Kidney epithelial cell (primary cell): ENCODE results near the gene SIRT5. TPM values are rescaled to one million over a fixed set of nuclear protein-coding genes. Genes with fewer than 3 reads are reported as not detected.

Source experiments
- DNase-seq: peaks from one replicate; pipeline ENCODE4 v3.0.0-alpha.2; 2010; ENCODE audit warnings: low read depth
- H3K27me3 ChIP-seq: 2 replicates; pipeline ENCODE4 v1.6.0; 2011; ENCODE audit warnings: low read length; ENCODE audit not compliant: control insufficient read depth, insufficient read depth
- H3K36me3 ChIP-seq: 2 replicates; pipeline ENCODE4 v1.5.1; 2011; ENCODE audit warnings: low read length; ENCODE audit not compliant: control insufficient read depth, insufficient read depth
- H3K4me3 ChIP-seq: 2 replicates; pipeline ENCODE4 v1.5.1; 2011; ENCODE audit warnings: low read depth, mild to moderate bottlenecking, control low read depth, low read length
- total RNA-seq: library from RNA; depleted of rRNA; stranded (reverse); fragments of >200 nt; gene quantifications from 2 replicates; pipeline ENCODE4 v1.2.3, GENCODE V29; 2015
- TF ChIP-seq, protein P1 (sequence below): IDR thresholded peaks from 2 replicates; pipeline ENCODE4 v1.5.1; 2011; ENCODE audit warnings: mild to moderate bottlenecking, moderate library complexity, low read length, control low read depth, inconsistent platforms; ENCODE audit not compliant: insufficient read depth, poor library complexity, severe bottlenecking

SIRT5 gene
- total RNA-seq, 1 donor from 2014 or later = 11.9 TPM

DNA sequence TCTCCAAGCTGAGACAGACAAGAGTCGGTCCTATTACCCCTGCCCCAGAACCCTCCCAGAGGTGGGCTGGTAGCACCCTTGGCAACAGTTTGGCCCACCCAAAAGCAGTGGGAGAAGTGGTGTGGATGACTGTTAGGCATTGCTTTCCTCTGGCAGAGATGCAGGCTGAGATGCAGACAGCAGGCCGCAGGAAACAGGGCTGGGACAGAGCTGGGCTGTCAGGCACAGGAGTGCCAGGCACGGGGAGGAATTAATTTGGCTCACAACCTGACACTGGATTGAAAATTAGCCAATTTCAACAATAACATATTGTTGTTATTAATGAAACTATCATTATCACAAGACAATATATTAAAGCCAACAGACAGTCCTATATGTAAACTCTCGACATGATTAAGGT lies 15.7 kb upstream of the SIRT5 start:
- no peak for DNase-seq
- TF ChIP-seq, protein P1, sequence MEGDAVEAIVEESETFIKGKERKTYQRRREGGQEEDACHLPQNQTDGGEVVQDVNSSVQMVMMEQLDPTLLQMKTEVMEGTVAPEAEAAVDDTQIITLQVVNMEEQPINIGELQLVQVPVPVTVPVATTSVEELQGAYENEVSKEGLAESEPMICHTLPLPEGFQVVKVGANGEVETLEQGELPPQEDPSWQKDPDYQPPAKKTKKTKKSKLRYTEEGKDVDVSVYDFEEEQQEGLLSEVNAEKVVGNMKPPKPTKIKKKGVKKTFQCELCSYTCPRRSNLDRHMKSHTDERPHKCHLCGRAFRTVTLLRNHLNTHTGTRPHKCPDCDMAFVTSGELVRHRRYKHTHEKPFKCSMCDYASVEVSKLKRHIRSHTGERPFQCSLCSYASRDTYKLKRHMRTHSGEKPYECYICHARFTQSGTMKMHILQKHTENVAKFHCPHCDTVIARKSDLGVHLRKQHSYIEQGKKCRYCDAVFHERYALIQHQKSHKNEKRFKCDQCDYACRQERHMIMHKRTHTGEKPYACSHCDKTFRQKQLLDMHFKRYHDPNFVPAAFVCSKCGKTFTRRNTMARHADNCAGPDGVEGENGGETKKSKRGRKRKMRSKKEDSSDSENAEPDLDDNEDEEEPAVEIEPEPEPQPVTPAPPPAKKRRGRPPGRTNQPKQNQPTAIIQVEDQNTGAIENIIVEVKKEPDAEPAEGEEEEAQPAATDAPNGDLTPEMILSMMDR = no peak
- Histone ChIP-seq H3K4me3 (no peak overlapping the region), H3K27me3 (no peaks in the 10 kb centered on the region), H3K36me3 (no peaks in the 10 kb centered on the region)

DNA sequence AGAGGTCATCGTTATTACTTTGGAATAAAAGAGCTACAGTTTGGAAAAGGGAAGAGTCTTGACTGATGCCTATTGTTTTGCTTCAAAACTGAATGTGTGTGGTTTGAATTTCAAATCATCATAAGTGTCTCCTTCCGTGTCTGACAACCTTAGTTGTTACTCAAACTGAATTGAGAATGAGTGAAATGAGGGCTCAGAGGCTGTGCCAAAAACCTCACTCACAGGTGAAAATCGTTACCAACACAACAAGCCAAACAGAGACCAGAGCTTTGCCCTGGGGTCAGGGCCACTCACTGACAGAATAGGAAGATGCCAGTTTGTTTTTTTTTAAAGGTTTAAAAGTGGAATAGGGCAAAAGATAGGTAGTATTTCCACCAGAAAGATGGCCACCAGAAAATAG lies 15.2 kb upstream of the SIRT5 start:
- H3K4me3 ChIP-seq = no peak overlapping the region
- TF ChIP-seq, protein P1 = no peak
- no peak for DNase-seq
- H3K36me3 ChIP-seq = no peaks in the 10 kb centered on the region
- no peaks in the 10 kb centered on the region for H3K27me3 ChIP-seq

DNA sequence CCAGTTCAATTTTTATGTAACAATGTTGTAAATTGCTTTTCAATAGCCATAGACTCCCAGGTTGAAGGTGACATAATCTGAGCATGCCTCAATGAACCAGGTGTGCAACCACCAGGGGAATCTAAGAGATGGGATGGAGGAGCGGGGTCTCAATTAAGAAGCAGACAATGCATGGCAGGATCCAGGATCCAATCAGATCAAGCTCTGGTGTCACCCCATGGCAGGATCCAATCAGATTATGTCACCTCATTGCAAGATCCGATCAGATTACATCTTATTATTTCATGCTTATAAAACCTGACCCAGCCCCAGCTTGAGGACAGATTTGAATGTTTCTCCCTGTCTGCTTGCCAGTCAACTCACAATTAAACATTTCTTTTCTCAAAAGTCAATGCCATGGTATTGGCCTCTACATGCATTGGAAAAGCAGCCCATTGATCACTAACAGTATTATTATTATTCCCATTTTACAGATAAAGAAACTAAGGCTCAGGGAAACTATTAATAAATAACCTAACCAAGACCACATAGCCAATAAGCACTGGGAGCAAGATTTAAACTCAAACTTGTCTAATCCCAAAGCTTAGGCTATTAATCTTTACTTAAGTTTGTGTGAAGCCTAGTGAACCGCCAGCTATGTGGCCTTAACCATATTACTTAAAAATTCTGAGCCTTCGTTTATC lies 14.3 kb upstream of the SIRT5 start:
- no peaks in the 10 kb centered on the region for H3K36me3 ChIP-seq
- no peak for DNase-seq
- no peak overlapping the region for H3K4me3 ChIP-seq

DNA sequence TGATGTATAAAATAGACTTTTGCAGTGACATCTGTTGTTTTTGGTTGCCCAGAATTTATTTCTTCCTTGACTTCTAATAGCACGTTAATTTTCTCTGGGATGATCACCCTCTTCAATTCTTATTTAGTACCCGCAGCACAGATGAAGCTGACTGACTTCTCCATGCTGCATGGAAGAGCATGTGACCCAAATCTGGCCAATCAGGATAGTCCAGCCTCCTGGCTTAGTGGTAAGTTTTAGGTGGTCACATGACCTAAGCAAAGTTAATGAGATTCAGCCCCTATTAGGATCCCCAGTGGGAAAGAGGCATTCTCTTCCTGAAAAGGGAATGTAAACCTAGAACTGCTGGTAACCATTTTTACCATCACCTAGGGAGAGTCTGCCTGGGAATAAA lies 13.8 kb upstream of the SIRT5 start:
- DNase-seq = no peak
- no peaks in the 10 kb centered on the region for H3K36me3 ChIP-seq
- H3K27me3 ChIP-seq = no peaks in the 10 kb centered on the region
- TF ChIP-seq, protein P1 = no peak
- H3K4me3 ChIP-seq = no peak overlapping the region

More for the DNA sequence above, 14.3 kb upstream of the SIRT5 start:
- TF ChIP-seq, protein P1 = no peak
- no peaks in the 10 kb centered on the region for H3K27me3 ChIP-seq

DNA sequence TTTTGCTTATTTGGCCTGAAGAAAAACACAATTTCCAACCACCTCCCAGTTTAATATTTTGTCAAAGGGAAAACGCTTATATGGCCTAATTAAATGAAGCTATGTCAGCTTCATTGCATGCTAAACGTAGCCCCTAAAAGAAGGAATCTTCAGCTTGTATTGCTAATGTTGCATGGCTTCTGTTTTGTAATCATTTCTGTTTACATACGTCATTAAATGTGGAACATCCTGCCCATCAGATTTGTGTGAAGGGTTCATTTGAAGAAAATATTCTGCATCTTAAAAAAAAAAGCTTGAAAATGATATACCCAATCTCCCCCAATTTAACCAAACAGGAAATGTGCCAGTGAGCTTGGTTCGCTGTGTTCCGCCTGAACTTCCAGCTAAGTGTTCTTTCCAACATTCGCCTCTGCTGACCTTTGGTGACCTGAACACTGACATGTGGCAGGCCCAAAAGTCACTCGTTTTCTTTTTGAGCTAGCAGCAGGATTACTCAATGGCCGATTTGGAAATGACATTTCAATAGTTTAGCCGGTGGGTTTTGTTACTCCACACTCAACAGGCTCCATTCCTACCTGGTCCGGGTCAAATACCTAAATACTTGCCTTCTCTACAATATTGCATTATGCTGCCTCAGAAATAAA lies 12.7 kb upstream of the SIRT5 start:
- Histone ChIP-seq H3K4me3 (no peak overlapping the region), H3K27me3 (no peaks in the 10 kb centered on the region), H3K36me3 (no peaks in the 10 kb centered on the region)
- DNase-seq = no peak
- TF ChIP-seq, protein P1 = no peak
